ENCODE measurements around the gene DESI2.

The DESI2 gene

DNA sequence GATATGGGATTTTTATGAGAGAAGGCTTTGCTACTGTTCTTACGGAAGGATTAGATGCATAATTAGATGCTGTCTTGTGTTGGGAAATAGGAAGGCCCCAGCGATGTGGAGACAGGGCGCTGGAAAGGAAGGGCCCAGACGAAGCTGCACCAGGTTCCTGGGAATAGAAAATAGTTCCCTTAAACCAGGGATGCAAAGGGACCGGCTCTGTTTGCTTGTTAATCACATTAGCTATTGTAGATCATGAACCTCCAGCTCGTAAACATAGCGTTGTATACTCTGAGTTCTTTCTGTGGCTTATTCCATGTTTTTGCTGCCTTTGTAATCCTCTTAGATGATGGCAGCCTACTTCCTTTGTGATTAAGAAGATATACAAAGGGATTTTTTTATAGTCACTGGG, 102.7 kb downstream of the DESI2 start:
- no peak for DNase-seq (ENCODE audit: low spot score)

- DNase-seq (ENCODE audit: low spot score) = no peak
Observed at GRCh38 chr1:244757091-244757939, 104.4 kb downstream of the DESI2 start.
